Stimulated activated CD8-positive, alpha-beta memory T cell treated with anti-CD3 and anti-CD28 coated beads, Interleukin-2, amount 100 ng/mL, for 48 hours (primary cell): ENCODE measurements around the gene CLIC3.

Source experiments
- DNase-seq, 2 donors: peaks; one replicate each; pipeline ENCODE4 v3.0.0-alpha.2; 2020; ENCODE audit warnings: low read depth in 2 of 2

Gene CLIC3

GRCh38 chr9:137000177-137000930, 4.0 kb upstream of the CLIC3 start:
- DNase-seq = peak in 1 of 2 donors; percentile 38

- no peak for DNase-seq
These were observed 1.5 kb upstream of the CLIC3 start for GRCh38 chr9:136997830-136998234.

- DNase-seq = no peak
These were observed 1.0 kb upstream of the CLIC3 start for GRCh38 chr9:136997371-136997770.

- DNase-seq = no peak
These were observed 526 bp downstream of the CLIC3 start for GRCh38 chr9:136995772-136996311.

GRCh38 chr9:136995362-136995761, 1.0 kb downstream of the CLIC3 start:
- no peak for DNase-seq

- no peak for DNase-seq
These were observed 1.5 kb downstream of the CLIC3 start for GRCh38 chr9:136994888-136995230.

GRCh38 chr9:136994180-136994887, 2.0 kb downstream of the CLIC3 start:
- no peak for DNase-seq

- DNase-seq = no peak
These were observed 3.5 kb downstream of the CLIC3 start for GRCh38 chr9:136992819-136993369.

- peak; percentile 93 for DNase-seq
These were observed 4.2 kb downstream of the CLIC3 start, which contains the start of gene PAXX for GRCh38 chr9:136991993-136992818. Gene PAXX (plus strand): TSS chr9:136992422. CDS start chr9:136992444, 22 bp downstream.

- DNase-seq = no peak
These were observed 6.0 kb downstream of the CLIC3 start for GRCh38 chr9:136990242-136990911.

- DNase-seq = no peak
These were observed 7.5 kb downstream of the CLIC3 start for GRCh38 chr9:136988872-136989271.

GRCh38 chr9:136985853-136986252, 10.5 kb downstream of the CLIC3 start:
- no peak for DNase-seq

GRCh38 chr9:136985027-136985602, 11.3 kb downstream of the CLIC3 start:
- DNase-seq = no peak

- DNase-seq = no peak
These were observed 11.8 kb downstream of the CLIC3 start for GRCh38 chr9:136984464-136985026.

- no peak for DNase-seq
These were observed 12.6 kb downstream of the CLIC3 start for GRCh38 chr9:136983656-136984314.

- no peak for DNase-seq
These were observed 13.2 kb downstream of the CLIC3 start for GRCh38 chr9:136983167-136983566.

- no peak for DNase-seq
These were observed 13.9 kb downstream of the CLIC3 start, which contains the start of gene LCNL1 for GRCh38 chr9:136982232-136983051. Gene LCNL1 (plus strand): TSS chr9:136982993. CDS start chr9:136983587, 594 bp downstream.

GRCh38 chr9:136981588-136982231, 14.7 kb downstream of the CLIC3 start:
- no peak for DNase-seq
